SK-N-MC (cell line): Measurements from ENCODE around the gene CFAP74.

Source experiments
- EZH2 ChIP-seq: fragments of 200-600 bp; sonication (generic); IDR thresholded peaks from one replicate; pipeline ENCODE4 v1.6.1; 2017; ENCODE audit warnings: antibody characterized with exemption
- FOXP2 ChIP-seq: optimal IDR thresholded peaks from 2 replicates; pipeline ENCODE3; 2011; ENCODE audit warnings: mild to moderate bottlenecking, moderate library complexity; ENCODE audit not compliant: insufficient read depth; ENCODE audit errors: extremely low read length, control extremely low read depth
- POLR2AphosphoS5 ChIP-seq: IDR thresholded peaks from 2 replicates; pipeline ENCODE4 v1.6.1; 2012; ENCODE audit warnings: mild to moderate bottlenecking, low read depth, low read length, borderline replicate concordance

DNA sequence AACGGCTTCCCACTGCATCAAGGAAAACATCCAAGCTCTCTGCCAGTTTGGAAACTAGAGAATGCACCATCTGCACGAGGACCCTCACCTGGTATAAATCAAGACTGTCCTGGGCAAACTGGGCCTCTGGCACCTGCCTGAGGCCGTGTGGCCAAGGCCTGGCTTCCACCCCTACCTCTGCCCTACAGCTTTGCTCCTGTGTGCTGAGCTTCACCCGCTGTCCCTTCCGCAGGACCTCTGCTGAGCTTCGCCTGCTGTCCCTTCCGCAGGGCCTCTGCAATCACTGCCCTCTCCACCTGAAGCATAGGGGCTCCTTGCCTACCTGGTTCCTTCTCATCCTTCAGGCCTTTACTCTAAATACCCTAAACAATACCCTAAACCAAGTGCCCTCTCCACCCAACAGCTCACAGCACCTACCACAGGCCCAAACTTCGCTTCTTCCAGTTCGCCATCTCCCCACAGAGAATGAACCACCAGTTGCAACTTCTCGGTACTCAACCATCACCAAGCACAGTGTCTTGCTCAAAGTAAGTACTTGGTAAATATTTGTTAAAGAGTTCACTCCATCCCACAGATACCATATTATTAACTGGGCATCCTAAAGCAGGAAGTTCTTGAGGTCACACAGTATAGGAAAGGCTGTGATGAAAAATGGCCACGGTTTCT lies 131.1 kb downstream of the CFAP74 start:
- TF ChIP-seq EZH2 (no peak), POLR2AphosphoS5 (no peak), FOXP2 (no peak)
